SK-N-SH treated with all-trans-retinoic acid at 6 μM for 48 hours (cell line): ENCODE measurements around the gene HABP2.

Experiments
- ARNTL ChIP-seq: fragments of 450-650 bp; formaldehyde crosslinking; IDR thresholded peaks from 2 replicates; pipeline ENCODE4 v1.5.0; 2020; ENCODE audit warnings: low read depth, mild to moderate bottlenecking, moderate library complexity, borderline replicate concordance
- OSR1 ChIP-seq: fragments of 250-450 bp; sonication (Bioruptor Pico); IDR thresholded peaks from 2 replicates; pipeline ENCODE4 v1.8.0; 2022; ENCODE audit warnings: moderate library complexity, mild to moderate bottlenecking, inconsistent platforms
- SNAI2 ChIP-seq: fragments of 250-450 bp; sonication (Bioruptor Pico); IDR thresholded peaks from 2 replicates; pipeline ENCODE4 v1.5.0; 2020; ENCODE audit warnings: mild to moderate bottlenecking, moderate library complexity
- ZFP30 ChIP-seq: fragments of 450-650 bp; formaldehyde crosslinking; IDR thresholded peaks from 2 replicates; pipeline ENCODE4 v1.5.0; 2022; ENCODE audit warnings: mild to moderate bottlenecking, moderate library complexity
- ZNF8 ChIP-seq: fragments of 450-650 bp; formaldehyde crosslinking; IDR thresholded peaks from 2 replicates; pipeline ENCODE4 v1.5.0; 2020; ENCODE audit warnings: mild to moderate bottlenecking, moderate library complexity
- TF ChIP-seq, protein P1 (sequence below): fragments of 250-450 bp; sonication (Bioruptor Pico); IDR thresholded peaks from 2 replicates; pipeline ENCODE4 v1.8.0; 2021; ENCODE audit warnings: low read depth, mild to moderate bottlenecking, moderate library complexity, borderline replicate concordance
- TF ChIP-seq, protein P2 (sequence below): fragments of 250-450 bp; sonication (Bioruptor Pico); IDR thresholded peaks from 2 replicates; pipeline ENCODE4 v1.5.1; 2020; ENCODE audit warnings: low read depth, mild to moderate bottlenecking, moderate library complexity

DNA sequence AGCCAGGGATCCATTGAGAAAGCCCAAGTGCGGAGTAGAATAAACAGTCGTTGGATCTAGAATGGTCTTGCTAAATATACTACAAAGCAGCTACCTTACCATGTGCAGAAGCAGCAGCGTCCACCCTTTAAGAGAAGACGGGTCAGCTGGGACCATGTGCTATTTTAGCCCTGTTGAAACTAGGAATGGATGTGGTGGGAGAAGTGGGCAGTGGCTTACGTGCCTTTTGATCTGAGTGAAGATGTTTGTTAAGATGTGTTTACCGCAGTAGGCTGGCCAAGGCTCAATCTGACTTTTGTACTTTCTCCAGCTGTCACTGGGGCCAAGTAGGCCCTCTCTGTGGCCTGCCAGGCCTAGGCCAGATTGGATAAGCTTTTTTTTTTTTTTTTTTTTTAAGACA, 9.2 kb downstream of the HABP2 start:
- TF ChIP-seq SNAI2 (CRISPR knock-in tag) (no peak), ARNTL (no peak), ZNF8 (CRISPR knock-in tag) (no peak), ZFP30 (CRISPR knock-in tag) (no peak), OSR1 (CRISPR knock-in tag) (no peak)
- TF ChIP-seq, protein P1, sequence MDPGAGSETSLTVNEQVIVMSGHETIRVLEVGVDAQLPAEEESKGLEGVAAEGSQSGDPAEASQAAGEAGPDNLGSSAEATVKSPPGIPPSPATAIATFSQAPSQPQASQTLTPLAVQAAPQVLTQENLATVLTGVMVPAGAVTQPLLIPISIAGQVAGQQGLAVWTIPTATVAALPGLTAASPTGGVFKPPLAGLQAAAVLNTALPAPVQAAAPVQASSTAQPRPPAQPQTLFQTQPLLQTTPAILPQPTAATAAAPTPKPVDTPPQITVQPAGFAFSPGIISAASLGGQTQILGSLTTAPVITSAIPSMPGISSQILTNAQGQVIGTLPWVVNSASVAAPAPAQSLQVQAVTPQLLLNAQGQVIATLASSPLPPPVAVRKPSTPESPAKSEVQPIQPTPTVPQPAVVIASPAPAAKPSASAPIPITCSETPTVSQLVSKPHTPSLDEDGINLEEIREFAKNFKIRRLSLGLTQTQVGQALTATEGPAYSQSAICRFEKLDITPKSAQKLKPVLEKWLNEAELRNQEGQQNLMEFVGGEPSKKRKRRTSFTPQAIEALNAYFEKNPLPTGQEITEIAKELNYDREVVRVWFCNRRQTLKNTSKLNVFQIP: no peak
- TF ChIP-seq, protein P2, sequence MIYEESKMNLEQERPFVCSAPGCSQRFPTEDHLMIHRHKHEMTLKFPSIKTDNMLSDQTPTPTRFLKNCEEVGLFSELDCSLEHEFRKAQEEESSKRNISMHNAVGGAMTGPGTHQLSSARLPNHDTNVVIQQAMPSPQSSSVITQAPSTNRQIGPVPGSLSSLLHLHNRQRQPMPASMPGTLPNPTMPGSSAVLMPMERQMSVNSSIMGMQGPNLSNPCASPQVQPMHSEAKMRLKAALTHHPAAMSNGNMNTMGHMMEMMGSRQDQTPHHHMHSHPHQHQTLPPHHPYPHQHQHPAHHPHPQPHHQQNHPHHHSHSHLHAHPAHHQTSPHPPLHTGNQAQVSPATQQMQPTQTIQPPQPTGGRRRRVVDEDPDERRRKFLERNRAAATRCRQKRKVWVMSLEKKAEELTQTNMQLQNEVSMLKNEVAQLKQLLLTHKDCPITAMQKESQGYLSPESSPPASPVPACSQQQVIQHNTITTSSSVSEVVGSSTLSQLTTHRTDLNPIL (CRISPR knock-in tag): no peak
